HG02840 (cell line): Measurements from ENCODE around the gene ACTL9.

ENCODE experiments used
- ATAC-seq: cut with Tn5 transposase; IDR thresholded peaks from one replicate; pipeline ENCODE4 v1.9.1; 2021; ENCODE audit warnings: mild to moderate bottlenecking, moderate library complexity, moderate number of reproducible peaks; ENCODE audit not compliant: unreplicated experiment, low FRiP score

ACTL9 gene

DNA sequence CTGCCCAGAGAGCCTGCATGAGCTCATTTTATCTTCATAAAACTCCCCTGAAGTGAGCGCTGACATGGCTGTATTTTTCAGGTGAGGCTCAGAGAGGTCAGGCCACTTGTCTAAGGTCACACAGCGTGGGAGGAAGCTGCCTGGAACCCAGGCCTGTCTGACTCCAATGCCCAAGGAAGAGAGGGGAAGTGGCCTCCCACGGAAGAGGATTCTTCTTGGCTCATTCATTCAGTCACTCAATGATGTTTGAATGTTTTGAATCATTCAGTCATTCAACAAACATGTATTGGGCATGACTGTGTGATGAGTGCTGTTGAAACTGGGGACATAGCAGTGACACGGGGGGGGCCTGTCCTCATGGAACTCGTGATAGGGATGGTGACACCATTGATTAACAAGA lies 12.0 kb downstream of the ACTL9 start:
- ATAC-seq = no peak

DNA sequence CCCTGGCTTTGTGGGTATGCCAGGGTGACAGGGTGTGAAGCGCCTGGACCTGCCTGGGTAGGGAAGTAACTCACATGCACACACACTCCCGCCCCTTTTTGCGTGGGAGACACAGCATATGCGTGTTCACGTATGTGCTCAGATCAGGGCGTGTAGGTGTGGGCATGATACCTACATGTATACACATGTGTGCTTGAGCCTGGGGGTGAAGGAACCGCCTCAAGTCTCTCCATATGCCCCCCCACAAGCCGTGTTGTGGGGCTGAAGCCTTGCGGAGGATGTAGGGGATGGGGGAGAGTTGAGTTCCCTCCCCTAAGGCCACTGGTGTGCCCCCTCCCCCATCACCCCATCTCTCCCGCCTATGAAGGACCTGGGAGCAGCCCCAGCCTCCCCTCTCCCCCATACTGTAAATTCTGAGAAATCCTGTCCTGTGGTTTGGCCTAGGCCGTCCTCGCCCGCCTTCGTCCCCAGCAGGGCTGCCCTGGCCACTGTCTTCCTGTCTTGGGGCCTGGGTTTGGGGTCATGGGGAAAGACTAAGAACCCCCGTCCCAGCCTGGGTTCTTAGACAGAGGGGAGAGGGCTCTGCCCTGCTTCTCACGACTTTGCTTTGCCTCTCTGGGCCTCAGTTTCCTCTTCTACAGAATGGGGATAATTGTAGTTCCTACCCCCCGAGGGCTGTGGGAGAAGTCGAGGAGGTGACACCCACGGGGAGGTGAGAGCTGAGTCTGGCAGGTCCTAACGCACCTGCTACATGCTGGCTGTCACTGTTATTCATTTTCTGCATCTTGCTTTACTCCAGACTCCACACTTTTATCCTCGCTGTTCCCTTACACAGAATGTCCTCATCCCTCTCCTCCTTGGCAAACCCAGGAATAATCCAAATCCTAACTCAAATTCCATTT lies 14.3 kb downstream of the ACTL9 start:
- no peak for ATAC-seq

DNA sequence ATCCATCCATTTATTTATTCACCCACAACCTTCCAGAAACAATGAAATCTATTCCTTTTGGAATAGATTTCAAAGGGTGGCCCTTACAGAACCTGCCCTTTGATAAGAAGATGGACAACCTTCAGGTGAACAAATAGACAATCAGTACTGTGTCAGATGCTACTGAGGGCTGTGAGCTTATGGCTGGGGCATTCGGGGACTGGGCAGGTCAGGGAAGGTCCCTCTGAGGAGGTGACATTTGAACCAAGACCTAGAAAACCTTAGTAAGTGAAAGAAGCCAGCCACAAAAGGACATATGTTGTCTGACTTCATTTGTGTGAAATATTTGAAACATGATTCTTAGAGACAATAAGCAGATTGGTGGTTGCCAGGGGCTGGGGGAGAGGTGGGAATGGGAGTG lies 15.7 kb downstream of the ACTL9 start:
- no peak for ATAC-seq

DNA sequence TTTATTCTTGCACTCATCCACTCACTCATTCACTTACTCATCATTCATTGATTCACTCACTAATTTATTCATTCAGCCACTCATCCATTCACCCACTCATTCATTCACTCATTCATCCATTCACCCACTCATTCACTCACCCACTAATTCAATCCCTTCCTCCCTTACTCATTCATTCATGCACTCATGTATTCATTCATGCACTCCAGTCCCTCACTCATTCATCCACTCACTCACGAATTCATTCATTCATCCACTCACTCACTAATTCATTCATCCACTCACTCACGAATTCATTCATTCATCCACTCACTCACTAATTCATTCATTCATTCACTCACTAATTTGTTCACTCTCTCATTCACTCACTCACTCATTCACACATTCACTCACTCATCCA lies 16.1 kb downstream of the ACTL9 start:
- ATAC-seq = no peak

DNA sequence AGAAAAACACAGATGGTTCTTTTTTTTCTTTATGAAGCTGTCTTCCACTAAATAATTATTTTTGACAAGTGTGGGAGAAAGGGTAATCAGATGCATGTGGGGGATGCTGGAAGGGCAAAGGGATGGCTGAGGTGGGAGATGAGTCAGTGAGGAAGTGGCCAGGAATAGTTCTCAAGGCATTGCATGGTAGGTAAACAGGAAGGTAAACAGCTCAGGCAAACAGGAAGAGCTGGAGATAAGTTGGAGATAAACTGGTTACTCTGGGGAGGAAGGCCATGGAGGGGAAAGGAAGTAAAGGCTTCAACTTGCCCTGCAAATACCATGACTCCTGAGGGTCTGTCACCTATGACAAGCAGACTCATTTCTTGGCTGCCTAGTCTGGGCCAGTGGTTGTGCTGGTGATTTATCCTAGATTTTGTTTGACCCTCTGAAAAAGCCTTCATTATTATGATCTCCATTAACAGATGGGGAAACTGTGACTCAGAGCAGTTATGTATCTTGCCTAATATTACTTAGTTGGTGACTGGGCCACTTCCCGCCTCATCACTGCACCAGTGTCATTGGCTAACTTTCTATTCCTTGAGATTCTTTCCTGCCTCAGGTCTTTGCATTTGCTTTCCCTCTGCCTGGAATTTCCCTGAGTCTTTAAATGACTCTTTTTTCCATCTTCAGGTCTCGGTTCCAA lies 17.1 kb downstream of the ACTL9 start:
- ATAC-seq = no peak

DNA sequence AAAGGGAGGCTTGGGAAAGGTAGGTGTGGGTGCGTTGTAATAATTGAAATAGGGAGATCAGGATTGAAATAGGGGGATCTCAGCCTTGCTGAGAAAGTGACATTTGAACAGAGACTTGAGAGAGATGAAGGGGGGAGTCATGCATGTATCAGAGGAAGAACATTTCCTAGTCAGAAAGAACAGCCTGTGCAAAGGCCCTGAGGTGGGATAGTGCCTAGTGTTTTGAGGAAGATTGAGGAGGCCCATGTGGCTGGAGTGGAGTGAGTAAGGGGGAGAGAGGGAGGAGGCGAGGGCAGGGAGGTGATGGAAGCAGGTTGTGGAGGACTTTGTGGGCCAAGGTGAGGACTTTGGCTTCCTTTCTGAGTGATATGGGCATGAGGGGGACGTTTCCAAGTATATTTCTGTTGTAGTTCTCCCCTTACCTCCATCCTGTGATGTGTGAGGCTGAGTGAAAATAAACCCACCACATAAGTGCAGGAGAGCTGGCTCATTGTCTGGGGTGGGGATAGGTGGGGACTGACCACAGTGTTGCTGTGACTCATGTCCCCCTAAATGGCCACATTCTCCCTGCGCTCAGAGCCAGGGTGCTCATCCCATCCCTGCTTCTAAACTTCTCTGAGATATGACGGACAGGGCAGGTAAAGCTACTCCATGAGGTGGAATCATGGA lies 17.8 kb downstream of the ACTL9 start:
- ATAC-seq = no peak

DNA sequence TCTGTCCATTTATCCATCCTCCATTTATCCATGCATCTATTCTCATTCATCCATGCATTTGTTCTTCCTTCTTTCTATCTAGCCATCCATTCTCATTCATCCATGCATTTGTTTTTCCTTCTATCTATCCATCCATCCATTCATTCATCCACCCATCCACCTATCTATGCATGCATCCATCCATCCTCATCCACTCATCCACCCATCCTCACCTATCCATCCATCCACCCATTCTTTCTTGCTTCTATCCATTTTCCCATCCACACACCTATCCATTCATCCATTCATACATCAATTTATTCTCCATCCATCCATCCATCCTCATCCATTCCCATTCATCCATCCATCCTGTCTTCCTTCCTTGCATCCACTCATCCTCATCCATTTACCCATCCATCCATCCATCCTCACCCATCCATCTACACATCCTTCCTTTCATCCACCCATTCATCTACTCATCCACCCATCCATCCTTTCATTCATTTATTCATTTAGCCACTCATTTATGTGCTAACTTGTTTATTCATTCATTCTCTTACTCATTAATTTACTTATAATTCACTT lies 20.3 kb downstream of the ACTL9 start:
- ATAC-seq = no peak

DNA sequence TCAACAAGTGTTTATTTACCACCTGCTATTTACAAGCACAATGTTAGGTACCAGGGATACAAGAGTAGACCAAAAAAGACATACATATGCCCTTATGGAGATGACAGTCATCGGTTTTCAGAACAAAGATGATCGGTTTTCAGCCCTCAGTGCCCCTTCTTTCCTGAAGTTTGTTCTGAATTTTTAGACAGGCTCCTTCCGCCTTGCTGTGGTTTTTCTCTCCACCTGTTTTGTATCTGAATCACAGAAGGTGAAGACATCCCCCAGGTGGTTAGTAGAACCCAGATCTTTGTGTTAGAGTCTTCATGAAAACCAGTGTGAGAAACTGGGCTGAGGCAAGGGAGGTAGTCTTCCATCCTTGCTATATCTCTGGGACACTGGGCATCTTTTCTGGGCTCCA lies 23.5 kb downstream of the ACTL9 start:
- no peak for ATAC-seq

DNA sequence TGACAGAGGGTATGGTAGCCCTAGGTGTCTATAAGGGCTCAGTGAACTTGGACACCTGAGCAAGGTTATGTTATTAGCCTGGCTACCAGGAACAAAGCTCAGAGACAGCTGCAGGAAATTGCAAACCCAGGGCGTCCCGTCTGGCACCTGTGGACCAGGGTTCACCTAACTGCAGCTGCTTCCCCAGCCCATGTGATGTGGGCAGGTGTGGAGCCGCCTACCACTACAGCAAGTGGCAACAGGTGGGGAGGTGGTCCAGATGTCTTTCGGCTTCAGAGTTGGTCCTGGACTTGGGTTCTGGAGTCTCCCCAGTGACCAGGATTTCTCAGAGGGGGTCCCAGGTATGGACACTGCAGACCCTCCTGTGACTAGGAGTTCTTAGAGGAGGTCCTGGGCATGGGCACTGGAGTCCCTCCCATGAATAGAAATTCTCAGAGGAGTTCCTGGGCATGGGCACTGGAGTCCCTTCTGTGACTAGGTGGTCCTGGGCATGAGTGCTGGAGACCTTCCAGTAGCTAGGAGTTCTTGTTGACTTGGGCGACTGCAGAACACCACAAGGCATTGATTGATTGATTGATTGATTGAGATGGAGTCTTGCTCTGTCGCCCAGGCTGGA lies 25.2 kb downstream of the ACTL9 start:
- no peak for ATAC-seq

DNA sequence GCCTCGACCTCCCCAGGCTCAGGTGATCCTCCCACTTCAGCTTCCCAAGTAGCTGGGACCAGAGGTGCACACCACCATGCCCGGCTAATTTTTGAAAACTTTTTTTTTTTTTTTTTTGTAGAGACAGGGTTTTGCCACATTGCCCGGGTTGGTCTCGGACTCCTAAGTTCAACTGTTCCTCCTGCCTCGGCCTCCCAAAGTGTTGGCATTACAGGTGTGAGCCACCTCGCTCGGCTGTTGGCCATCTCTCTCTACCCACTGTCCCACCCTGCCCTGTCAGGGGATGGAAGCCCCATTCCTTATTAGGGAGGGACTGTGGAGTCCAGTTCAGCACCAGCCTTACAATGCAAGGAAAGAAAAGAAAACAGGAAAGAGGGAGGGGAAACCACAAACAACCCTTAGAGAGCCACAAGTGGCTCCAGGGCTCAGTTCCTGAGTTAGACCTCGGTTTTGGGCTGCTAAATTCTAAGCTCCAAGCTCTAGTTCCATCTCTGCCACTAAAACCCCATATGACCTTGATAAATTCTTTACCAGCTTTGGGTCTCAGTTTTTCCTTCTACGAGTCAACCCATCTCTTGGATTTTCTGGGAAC lies 31.7 kb downstream of the ACTL9 start:
- ATAC-seq = no peak

DNA sequence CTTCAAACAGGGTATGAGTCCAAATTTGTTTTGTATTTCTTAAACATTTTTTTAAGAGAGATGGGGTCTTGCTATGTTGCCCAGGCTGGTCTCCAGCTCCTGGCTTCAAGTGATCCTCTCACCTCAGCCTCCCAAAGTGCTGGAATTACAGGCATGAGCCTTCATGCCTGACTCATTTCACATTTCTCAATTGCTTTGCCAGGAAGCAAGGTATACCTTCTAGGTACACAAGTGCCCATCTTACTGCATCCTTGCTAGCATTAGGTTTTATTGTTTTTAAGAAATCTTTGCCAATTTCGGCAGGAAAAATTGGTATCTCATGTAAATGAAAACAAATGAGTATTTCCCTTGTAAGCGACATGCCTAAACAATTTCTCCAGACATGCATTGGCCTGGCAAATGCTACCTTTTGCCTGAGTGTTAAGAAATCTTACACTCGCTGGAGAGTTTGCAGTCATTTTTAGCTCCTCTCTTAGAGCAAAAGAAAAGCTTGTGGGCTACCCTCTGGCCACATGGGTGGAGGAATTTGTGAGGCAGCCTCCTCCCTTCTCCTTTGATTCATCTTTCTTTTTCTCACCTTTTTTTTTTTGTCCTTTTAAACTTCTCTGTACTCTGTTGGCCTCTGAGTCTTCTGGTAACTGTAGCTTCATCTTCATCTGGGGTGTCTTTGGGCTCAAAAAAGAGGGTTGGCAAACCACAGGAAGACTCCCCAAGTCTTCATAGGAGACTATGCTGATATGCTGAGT lies 33.0 kb downstream of the ACTL9 start:
- no peak for ATAC-seq

DNA sequence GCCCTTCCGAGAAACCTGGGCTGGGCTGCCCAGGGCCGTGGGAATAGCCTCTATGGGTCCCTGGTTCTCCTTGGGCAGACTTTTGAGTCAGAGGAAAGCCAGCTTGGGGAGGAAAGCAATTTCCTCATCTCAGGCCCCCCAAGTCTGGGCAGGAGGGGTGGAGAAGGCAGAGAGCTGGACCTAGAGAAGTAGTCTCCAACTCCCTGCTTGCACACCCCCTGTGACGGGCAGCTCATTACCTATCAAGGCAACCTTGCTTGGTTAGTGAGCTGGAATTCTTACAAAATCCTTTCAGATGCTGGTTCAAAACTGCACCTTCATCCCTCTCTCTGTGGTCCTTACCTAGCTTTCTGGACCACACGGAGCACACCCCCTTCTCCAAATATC lies 33.9 kb downstream of the ACTL9 start:
- ATAC-seq = no peak

DNA sequence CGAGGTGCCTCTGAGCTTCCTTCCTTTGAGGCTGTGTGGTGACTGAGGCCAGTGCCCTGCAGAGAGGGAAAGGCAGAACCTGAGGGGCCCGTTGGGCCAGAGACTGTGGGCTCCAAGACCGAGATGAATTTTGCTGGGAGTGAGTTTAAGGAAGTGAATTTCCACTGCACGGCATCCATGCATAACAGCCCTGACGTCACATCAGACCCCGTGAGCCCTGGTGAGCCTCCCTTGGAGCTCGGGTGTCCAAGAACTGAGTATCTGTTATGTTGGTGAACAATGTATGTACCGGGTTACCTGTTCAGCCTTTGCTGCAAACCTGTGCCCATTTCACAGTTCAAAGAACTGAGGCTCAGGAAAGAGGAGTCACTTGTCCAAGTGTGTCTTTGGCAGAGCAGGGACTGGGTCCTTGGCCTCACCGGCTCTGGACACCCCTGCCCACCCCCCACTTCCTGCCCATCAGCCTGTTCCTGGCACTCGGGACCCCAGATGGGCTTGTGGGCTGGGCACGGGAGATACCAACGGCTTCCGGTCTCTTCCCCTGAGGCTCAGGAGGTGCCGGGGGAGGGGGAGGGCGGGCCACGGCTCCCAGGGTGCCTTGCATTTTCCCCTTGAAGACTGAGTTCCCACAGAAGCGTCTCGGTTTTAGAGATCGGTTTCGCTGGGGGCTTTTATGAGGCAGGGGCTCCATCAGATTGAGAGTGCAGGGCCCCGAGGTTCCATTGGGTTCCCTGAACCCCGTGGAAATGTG lies 34.5 kb downstream of the ACTL9 start:
- ATAC-seq = no peak

DNA sequence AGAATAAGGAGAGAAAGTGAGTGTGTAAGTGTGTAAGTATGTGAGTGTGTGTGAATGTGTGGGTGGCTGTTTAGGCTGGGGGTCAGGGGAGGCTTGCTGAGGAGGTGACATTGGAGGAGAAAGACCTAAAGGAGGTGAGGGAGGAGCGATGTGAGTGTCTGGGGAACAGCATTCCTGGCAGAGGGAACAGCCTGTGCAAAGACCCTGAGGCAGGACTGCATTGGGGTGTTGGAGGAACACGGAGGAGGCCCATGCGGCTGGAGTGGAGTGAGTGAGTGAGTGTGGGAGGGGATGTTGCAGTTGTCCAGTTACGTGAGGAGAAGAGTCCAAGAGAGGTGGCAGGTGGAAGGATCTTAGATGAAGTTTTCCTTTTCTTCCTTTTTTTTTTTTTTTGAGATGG lies 36.3 kb downstream of the ACTL9 start:
- no peak for ATAC-seq

DNA sequence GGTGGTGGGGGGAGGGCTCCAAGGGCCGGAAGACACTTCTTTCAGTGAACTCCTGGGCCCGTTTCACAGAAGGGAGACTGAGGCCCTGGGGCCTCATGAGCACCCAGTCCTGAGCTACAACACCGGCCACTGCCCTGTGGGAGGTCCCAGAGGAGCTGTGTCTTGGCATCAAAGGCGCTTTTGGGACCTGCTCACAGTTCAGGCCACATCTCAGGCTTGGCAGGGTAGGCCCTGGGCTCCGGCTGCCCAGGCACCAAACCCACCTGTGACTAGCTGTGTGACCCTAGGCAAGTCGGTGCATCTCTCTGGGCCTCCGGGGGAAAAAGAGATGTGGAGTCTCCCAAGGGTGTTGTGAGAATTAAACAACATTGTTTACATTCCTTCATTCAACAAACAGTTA lies 38.7 kb downstream of the ACTL9 start:
- ATAC-seq = no peak

DNA sequence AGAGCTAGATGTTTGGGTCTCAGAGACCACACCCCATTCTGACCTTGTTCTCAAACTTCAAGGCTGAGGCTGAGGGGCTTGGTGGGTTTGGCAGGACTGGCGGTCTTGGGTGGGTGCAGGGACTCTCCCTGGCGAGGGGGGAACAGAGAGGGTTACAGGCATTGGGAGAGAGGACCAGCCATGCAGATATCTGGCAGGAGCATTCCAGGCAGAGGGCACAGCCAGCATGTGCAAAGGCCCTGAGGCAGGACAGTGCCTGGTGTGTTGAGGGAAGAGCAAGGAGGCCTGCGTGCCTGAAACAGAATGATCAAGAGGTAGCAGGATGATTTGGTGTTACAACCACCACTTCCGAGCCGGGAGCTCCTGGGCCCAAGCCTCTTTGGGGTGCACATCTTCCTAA lies 40.7 kb downstream of the ACTL9 start:
- ATAC-seq = no peak

DNA sequence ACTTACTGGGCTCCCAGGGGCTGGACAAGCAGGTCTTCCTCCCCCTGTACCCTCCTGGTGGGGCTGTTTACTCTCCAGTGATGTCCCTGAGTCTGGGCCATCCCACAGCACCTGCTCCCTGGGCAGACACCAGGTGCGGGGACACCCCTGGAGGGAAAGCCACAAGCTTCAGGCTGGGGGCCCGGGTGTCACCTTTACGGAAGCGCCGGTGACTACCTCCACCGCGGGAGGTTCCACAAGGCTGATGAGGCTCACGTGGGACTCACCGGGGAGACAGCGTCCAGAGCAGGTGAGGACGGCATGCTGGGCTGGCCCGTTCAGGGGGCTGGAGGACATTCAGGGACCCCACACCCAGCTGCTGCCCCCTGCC lies 43.3 kb downstream of the ACTL9 start:
- ATAC-seq = no peak

DNA sequence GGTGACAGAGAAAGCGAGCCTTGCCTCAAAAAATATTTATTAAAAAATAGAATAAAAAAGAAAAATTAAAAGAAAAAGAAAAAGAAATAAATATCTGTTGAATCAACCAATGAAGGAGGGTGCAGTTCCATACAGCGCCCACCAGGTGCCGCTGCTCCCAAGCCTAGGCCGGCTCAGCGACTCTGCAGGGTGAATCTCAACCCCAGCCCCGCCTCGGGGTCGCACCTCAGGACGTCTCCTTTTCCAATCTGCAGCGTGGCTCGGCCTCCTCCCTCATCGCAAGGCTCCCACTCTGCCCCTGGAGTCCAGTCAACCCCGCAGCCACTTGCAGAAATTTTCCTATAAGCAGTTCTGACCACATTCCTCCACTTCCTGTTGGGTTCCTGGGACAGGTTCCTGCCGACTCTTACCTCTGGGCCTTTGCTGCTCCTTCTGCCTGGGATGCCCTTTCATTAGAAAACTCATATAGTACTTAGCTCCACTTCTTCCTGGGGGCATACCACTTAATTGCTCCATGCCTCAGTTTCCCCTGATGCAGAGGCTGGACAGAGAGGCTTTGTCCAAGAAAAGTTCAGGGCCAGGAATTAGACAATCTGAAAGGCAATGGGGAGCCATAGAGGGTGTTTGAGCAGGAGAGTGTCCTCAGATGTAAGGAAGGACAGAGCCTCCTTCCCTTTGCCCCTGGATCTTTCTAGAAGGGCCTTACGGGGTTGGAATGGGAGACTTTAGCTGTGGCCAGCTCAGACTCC lies 43.8 kb downstream of the ACTL9 start:
- no peak for ATAC-seq
